HepG2 (cell line): ENCODE results near the gene AGBL1. TPM values are rescaled to one million over a fixed set of nuclear protein-coding genes. Genes with fewer than 3 reads are reported as not detected.

Experiments
- ATAC-seq: fragments of 200-7000 bp; cut with Tn5 transposase; 3 replicates; pipeline ENCODE4 v1.9.1; 2020; ENCODE audit warnings: mild to moderate bottlenecking, moderate library complexity
- BruUV-seq: library from RNA; stranded (reverse); fragments of 400-500 nt; replicated peaks from 2 replicates; lab custom pipeline; 2021; lab: Mats Ljungman, UMichigan
- CTCF ChIA-PET: fragments of 300-600 bp; formaldehyde crosslinking; extraction: SDS; loops from one replicate; lab custom pipeline; 2021; ENCODE audit warnings: low total read pairs, inconsistent platforms, low intra/inter-chr PET ratio; lab: Yijun Ruan, JAX
- POLR2A ChIA-PET: fragments of 350-600 bp; sonication (Branson Sonifier 250); formaldehyde crosslinking; loops from one replicate; lab custom pipeline; 2020; ENCODE audit warnings: antibody characterized with exemption, inconsistent platforms; lab: Yijun Ruan, JAX
- DNase-seq: peaks from one replicate; pipeline ENCODE4 v3.0.0-alpha.2; 2015; ENCODE audit warnings: low spot score
- FAIRE-seq: peaks from 3 replicates; lab custom pipeline; 2011; peaks lifted over from hg19 to GRCh38; lab: Jason Lieb, UNC
- H2AFZ ChIP-seq: one replicate; pipeline ENCODE4 v1.6.1; 2011; ENCODE audit warnings: low read length, inconsistent platforms
- H3K27ac ChIP-seq: fragments of 300-600 bp; 3 replicates; pipeline ENCODE4 v1.8.0; 2011; ENCODE audit warnings: mixed run types, mild to moderate bottlenecking, mixed read lengths, low read length, inconsistent platforms; ENCODE audit not compliant: insufficient read depth; ENCODE audit errors: extremely low read length
- H3K27me3 ChIP-seq, 2 experiments: fragments of 200-600 bp in 1 of 2; 2 replicates in 1 of 2; 3 replicates in 1 of 2; pipeline versions ENCODE4 v1.6.0 to v1.8.0; 2011; ENCODE audit warnings: low read length in 2 of 2, mild to moderate bottlenecking in 2 of 2, moderate library complexity in 2 of 2, inconsistent platforms in 1 of 2; ENCODE audit not compliant: insufficient read depth in 2 of 2, control insufficient read depth in 1 of 2
- H3K36me3 ChIP-seq, 2 experiments: fragments of 200-600 bp in 1 of 2; replicated peaks in 1 of 2; 2 replicates in 1 of 2; 3 replicates in 1 of 2; pipeline versions ENCODE4 v1.5.1 to v1.8.0; 2011; ENCODE audit warnings: low read length in 2 of 2, inconsistent platforms in 1 of 2; ENCODE audit not compliant: insufficient read depth in 2 of 2, control insufficient read depth in 1 of 2
- H3K4me1 ChIP-seq: 2 replicates; pipeline ENCODE4 v1.5.1; 2012; ENCODE audit warnings: low read length, inconsistent platforms; ENCODE audit not compliant: insufficient read depth
- H3K4me2 ChIP-seq: 2 replicates; pipeline ENCODE4 v1.6.0; 2011; ENCODE audit warnings: low read depth, low read length, inconsistent platforms
- H3K4me3 ChIP-seq, 3 experiments: fragments of 200-600 bp in 1 of 3; sonication (generic), shearing (Covaris generic) in 1 of 3; replicated peaks in 1 of 3; 2 replicates each; pipeline ENCODE4 v1.5.1; 2011 to 2016; ENCODE audit warnings: low read length in 3 of 3, inconsistent platforms in 2 of 3, low read depth in 2 of 3, mild to moderate bottlenecking in 2 of 3, control low read depth in 1 of 3, mixed read lengths in 1 of 3; ENCODE audit not compliant: insufficient read depth in 1 of 3
- H3K79me2 ChIP-seq: one replicate; pipeline ENCODE4 v1.6.1; 2011; ENCODE audit warnings: low read length, inconsistent platforms; ENCODE audit not compliant: insufficient read depth
- H3K9ac ChIP-seq: 2 replicates; pipeline ENCODE4 v1.6.0; 2011; ENCODE audit warnings: mild to moderate bottlenecking, low read depth, low read length, inconsistent platforms; ENCODE audit not compliant: insufficient read depth
- H3K9me3 ChIP-seq: 2 replicates; pipeline ENCODE4 v1.5.1; 2012; ENCODE audit warnings: mild to moderate bottlenecking, low read length
- H4K20me1 ChIP-seq: 2 replicates; pipeline ENCODE4 v1.6.0; 2011; ENCODE audit warnings: inconsistent platforms, mild to moderate bottlenecking, low read length, moderate library complexity; ENCODE audit not compliant: insufficient read depth
- CHD4 ChIP-seq: fragments of 200-600 bp; sonication (generic); IDR thresholded peaks from 2 replicates; pipeline ENCODE4 v1.7.0; 2017; ENCODE audit warnings: mild to moderate bottlenecking, low read length, borderline replicate concordance
- HES4 ChIP-seq: sonication (generic); formaldehyde crosslinking; IDR thresholded peaks from 2 replicates; pipeline ENCODE4 v1.9.0; 2021; ENCODE audit warnings: mild to moderate bottlenecking, missing genetic modification reagents, borderline replicate concordance
- HNRNPLL ChIP-seq: fragments of 200-400 bp; formaldehyde crosslinking; IDR thresholded peaks from 2 replicates; pipeline ENCODE4 v1.6.1; 2017; ENCODE audit warnings: mild to moderate bottlenecking, low read depth, low read length; ENCODE audit not compliant: poor library complexity, severe bottlenecking
- MED1 ChIP-seq: sonication (generic); formaldehyde crosslinking; IDR thresholded peaks from 2 replicates; pipeline ENCODE4 v1.4.0; 2020; ENCODE audit warnings: missing genetic modification reagents
- MYPOP ChIP-seq: sonication (generic); formaldehyde crosslinking; IDR thresholded peaks from 2 replicates; pipeline ENCODE4 v1.8.1; 2023; ENCODE audit warnings: mild to moderate bottlenecking, moderate library complexity, missing genetic modification reagents
- SYNCRIP ChIP-seq: fragments of 200-400 bp; formaldehyde crosslinking; IDR thresholded peaks from 2 replicates; pipeline ENCODE4 v1.6.1; 2018; ENCODE audit warnings: mild to moderate bottlenecking, low read depth, low read length; ENCODE audit not compliant: insufficient read depth
- TFAP4 ChIP-seq: sonication (generic); IDR thresholded peaks from 2 replicates; pipeline ENCODE4 v1.6.1; 2016; ENCODE audit warnings: low read depth, borderline replicate concordance
- THAP9 ChIP-seq: sonication (generic); formaldehyde crosslinking; IDR thresholded peaks from 2 replicates; pipeline ENCODE4; 2020; ENCODE audit warnings: missing genetic modification reagents, mild to moderate bottlenecking, borderline replicate concordance
- TRAFD1 ChIP-seq: sonication (generic); formaldehyde crosslinking; IDR thresholded peaks from 2 replicates; pipeline ENCODE4 v1.5.1; 2020; ENCODE audit warnings: missing genetic modification reagents, mild to moderate bottlenecking, borderline replicate concordance
- U2AF2 ChIP-seq: fragments of 200-400 bp; formaldehyde crosslinking; IDR thresholded peaks from 2 replicates; pipeline ENCODE4 v1.6.1; 2017; ENCODE audit warnings: low read depth, mild to moderate bottlenecking, low read length
- ZNF124 ChIP-seq: sonication (generic); formaldehyde crosslinking; IDR thresholded peaks from 2 replicates; pipeline ENCODE4 v1.4.0; 2020; ENCODE audit warnings: missing genetic modification reagents
- ZNF138 ChIP-seq: sonication (generic); formaldehyde crosslinking; IDR thresholded peaks from 2 replicates; pipeline ENCODE4 v1.5.0; 2020; ENCODE audit warnings: mild to moderate bottlenecking, low read depth, missing genetic modification reagents
- ZNF275 ChIP-seq: sonication (generic); formaldehyde crosslinking; IDR thresholded peaks from 2 replicates; pipeline ENCODE4 v1.8.0; 2022; ENCODE audit warnings: missing genetic modification reagents, mild to moderate bottlenecking, inconsistent platforms, borderline replicate concordance
- ZNF33A ChIP-seq: sonication (generic); formaldehyde crosslinking; IDR thresholded peaks from 2 replicates; pipeline ENCODE4 v1.5.1; 2020; ENCODE audit warnings: missing genetic modification reagents, mild to moderate bottlenecking, moderate library complexity, borderline replicate concordance
- ZNF556 ChIP-seq: sonication (generic); formaldehyde crosslinking; IDR thresholded peaks from 2 replicates; pipeline ENCODE4 v1.4.0; 2020; ENCODE audit warnings: mild to moderate bottlenecking, missing genetic modification reagents, borderline replicate concordance
- ZNF749 ChIP-seq: sonication (generic); formaldehyde crosslinking; IDR thresholded peaks from 2 replicates; pipeline ENCODE4 v1.8.0; 2022; ENCODE audit warnings: mild to moderate bottlenecking, missing genetic modification reagents, moderate library complexity, borderline replicate concordance
- WGBS: methylation state at CpG from one replicate; pipeline ENCODE4 v1.1.6; 2017; ENCODE audit warnings: low lambda C conversion rate; 5-methylcytosine and 5-hydroxymethylcytosine counted together
- in situ Hi-C: cut with HindIII; loops from 2 replicates; pipeline ENCODE4 v1.10.0; 2017; ENCODE audit warnings: low pct_unique_long_range_greater_than_20kb; ENCODE audit not compliant: extremely low pct_ligation_motif_present
- intact Hi-C: fragments of 100-400 bp; cut with micrococcal nuclease; formaldehyde crosslinking; loops from one replicate; pipeline ENCODE4 v1.10.0; 2022; ENCODE audit not compliant: unreplicated experiment
- polyA plus RNA-seq, 8 experiments: library from polyadenylated mRNA; depleted of rRNA in 3 of 8; stranded (reverse) in 7 of 8; unstranded in 1 of 8; fragments of >200 nt; fragmentation: Illumina TruSeq in 4 of 8; extraction: Trizol in 4 of 8; gene quantifications; 2 replicates each; pipeline versions ENCODE4 v1.2.1 to v1.2.3, GENCODE V29; 2011 to 2016; ENCODE audit warnings: low read depth in 4 of 8, missing spikeins in 1 of 8, mixed read lengths in 1 of 8; ENCODE audit not compliant: insufficient read depth in 1 of 8
- total RNA-seq, 5 experiments: library from RNA; depleted of rRNA; stranded (reverse); fragments of >200 nt; fragmentation: Illumina TruSeq; extraction: Trizol; gene quantifications; 2 replicates each; pipeline ENCODE4 v1.2.3, GENCODE V29; 2016; ENCODE audit warnings: low read depth in 1 of 5

The AGBL1 gene
- total and polyA plus RNA-seq, 2 of the 13 experiments (the other 11 are each of a cell fraction or from before 2014, with no cell fraction given): 0.01 TPM; not detected in 1

GRCh38 chr15:86988033-86988432 is 908.4 kb downstream of the AGBL1 start:
- in situ Hi-C loops: no loop called here
- TF ChIP-seq MYPOP (no peak), TFAP4 (no peak), HES4 (no peak), ZNF124 (CRISPR knock-in tag) (no peak), CHD4 (no peak), ZNF275 (CRISPR knock-in tag) (no peak), HNRNPLL (no peak), SYNCRIP (no peak), ZNF138 (CRISPR knock-in tag) (no peak), ZNF749 (CRISPR knock-in tag) (no peak), MED1 (CRISPR knock-in tag) (no peak), TRAFD1 (CRISPR knock-in tag) (no peak), THAP9 (CRISPR knock-in tag) (no peak), ZNF556 (CRISPR knock-in tag) (no peak), ZNF33A (CRISPR knock-in tag) (no peak), U2AF2 (no peak)

More at GRCh38 chr15:86988033-86988432, 908.4 kb downstream of the AGBL1 start:
- no peaks in the 10 kb centered on the region for H4K20me1 ChIP-seq
- no TSS peak for BruUV-seq
- no peak overlapping the region for H3K4me3 ChIP-seq
- H3K36me3 ChIP-seq: no peaks in the 10 kb centered on the region
- no peaks in the 10 kb centered on the region for H3K79me2 ChIP-seq
- CTCF ChIA-PET: no interaction called here
- WGBS: under 1% methylated on average over 4 of the region's 4 CpGs
- H3K9ac ChIP-seq: no peak overlapping the region
- H3K9me3 ChIP-seq: peaks cover 62% of the 10 kb centered on the region
- POLR2A ChIA-PET: no interaction called here
- H3K4me1 ChIP-seq: no peaks in the 10 kb centered on the region
- no peaks in the 10 kb centered on the region for H3K27me3 ChIP-seq
- H3K27ac ChIP-seq: no peak overlapping the region
- no peak for ATAC-seq
- intact Hi-C loops: no loop called here
- no peak for FAIRE-seq
- no peak overlapping the region for H3K4me2 ChIP-seq
- H2AFZ ChIP-seq: no peak overlapping the region
- no peak for DNase-seq
